Erythroblast (primary cell): Measurements from ENCODE around the gene PNO1.

Experiments
- GATA1 ChIP-seq: IDR thresholded peaks from 2 replicates; pipeline ENCODE4 v1.6.1; 2011; ENCODE audit warnings: low read depth, mild to moderate bottlenecking, control low read depth, low read length, moderate library complexity
- POLR2A ChIP-seq: IDR thresholded peaks from 2 replicates; pipeline ENCODE4 v1.6.1; 2011; ENCODE audit warnings: mild to moderate bottlenecking, low read length

DNA sequence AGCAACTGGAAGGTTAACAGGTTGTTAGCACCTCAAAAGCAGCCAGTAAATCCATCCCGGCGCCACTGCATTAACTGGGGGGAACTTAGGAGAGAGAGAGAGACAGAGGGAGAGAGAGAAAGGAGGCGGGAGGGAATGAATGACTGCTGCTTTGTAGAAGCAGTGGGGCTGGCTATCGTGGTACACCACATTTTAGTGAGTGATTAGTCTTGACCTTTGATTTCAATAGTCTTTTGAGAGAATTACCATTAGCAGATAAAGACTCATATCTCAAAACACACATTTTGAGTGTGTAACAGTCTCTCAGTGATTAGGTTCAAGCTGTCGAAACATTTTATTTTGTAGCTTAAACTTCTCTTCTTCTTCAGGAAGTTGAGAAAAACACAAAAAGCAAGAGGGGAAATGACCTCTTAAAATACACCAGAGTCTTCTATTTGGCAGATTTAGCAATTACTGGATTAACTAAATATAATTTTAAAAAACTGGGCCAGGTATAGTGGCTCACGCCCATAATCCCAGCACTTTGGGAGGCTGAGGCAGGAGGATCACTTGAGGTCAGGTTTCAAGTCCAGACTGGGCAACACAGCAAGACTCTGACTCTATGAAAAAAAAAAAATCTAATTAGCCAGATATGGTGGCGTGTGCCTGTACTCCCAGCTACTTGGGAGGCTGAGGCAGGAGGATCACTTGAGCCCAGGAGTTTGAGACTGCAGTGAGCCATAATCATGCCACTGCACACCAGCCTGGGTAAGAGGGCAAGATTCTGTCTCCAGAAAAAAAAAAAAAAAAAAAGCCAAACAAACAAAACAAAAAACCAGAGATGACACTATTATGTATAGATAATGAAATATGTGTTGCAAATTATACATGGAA is 22.0 kb upstream of the PNO1 start:
- no peak for TF ChIP-seq POLR2A
- peak; percentile 23 for TF ChIP-seq GATA1
